ENCODE data around the gene BATF2.
A peak's percentile ranks its signal among the peaks of the same experiment; 100 is the strongest.

The BATF2 gene, protein sequence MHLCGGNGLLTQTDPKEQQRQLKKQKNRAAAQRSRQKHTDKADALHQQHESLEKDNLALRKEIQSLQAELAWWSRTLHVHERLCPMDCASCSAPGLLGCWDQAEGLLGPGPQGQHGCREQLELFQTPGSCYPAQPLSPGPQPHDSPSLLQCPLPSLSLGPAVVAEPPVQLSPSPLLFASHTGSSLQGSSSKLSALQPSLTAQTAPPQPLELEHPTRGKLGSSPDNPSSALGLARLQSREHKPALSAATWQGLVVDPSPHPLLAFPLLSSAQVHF

DNA sequence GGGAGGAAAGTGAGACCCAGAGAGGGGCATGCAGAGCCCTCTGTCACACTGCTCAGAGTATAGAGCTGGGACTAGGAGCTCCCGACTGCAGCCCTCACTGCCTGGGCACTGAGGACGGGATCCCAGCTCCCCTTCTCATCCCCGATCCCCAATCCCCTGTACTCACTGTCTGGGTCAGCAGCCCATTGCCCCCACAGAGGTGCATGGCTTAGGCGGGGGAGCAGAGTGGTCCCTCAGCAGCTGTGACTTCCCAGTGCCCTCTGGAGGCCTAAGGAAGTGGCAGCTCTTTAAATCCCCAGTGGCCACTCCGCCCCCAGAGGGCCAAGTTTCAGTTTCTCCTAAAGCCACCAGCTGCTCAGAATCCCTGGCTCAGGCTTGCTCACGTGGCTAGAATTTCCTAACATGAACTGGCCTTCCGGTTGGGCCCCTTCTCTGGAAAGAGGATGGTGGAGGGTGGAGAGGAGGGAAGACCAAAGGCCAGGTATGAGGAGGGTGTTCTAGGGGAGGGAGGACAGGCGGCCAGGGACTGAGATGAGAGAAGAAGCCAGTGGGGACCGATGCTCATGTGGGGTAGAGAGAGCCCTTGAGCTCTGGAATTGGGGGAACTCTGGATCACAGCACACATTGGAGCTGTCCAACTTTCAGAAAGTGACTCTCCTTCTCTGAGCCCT is at the start of gene BATF2:
Gene BATF2, minus strand, starts transcription at position 262 of the 671 bp plus-strand sequence. Its CDS starts 57 bp downstream, at position 205.
- H3K4me3 ChIP-seq (ENCODE audit: low read depth, low read length), result peak within 1 kb of the TSS; percentile 45
- TF ChIP-seq, protein P1, sequence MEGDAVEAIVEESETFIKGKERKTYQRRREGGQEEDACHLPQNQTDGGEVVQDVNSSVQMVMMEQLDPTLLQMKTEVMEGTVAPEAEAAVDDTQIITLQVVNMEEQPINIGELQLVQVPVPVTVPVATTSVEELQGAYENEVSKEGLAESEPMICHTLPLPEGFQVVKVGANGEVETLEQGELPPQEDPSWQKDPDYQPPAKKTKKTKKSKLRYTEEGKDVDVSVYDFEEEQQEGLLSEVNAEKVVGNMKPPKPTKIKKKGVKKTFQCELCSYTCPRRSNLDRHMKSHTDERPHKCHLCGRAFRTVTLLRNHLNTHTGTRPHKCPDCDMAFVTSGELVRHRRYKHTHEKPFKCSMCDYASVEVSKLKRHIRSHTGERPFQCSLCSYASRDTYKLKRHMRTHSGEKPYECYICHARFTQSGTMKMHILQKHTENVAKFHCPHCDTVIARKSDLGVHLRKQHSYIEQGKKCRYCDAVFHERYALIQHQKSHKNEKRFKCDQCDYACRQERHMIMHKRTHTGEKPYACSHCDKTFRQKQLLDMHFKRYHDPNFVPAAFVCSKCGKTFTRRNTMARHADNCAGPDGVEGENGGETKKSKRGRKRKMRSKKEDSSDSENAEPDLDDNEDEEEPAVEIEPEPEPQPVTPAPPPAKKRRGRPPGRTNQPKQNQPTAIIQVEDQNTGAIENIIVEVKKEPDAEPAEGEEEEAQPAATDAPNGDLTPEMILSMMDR (conservative IDR thresholded peaks at IDR 0.05; ENCODE audit: low read depth, low read length), result peak; percentile 58
- peak; percentile 72 for DNase-seq (ENCODE audit: low read depth)

DNA sequence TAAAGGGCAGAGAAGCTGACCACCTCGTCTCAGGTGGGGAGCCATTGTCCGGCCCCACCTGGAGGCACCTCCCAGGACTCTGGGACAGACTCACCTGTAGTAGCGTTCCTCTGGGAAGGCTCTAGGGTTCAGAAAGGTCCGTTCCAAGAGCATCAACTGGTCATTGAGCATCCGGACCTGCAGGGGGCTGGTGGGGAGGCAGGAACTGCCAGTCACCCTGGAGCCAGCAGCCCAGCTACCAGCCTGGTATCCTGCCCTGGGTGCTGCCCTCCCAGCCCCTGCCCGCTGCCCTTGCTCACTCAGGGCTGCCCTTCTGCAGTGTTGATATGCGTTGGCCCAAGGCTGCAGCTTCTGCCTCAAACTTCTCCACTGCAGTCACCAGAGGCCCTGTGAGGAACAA is 49.0 kb upstream of the BATF2 start:
- no peak overlapping the region for H3K4me3 ChIP-seq (ENCODE audit: low read depth, low read length)
- DNase-seq (ENCODE audit: low read depth), result no peak
- TF ChIP-seq, protein P1 (conservative IDR thresholded peaks at IDR 0.05; ENCODE audit: low read depth, low read length), result no peak

DNA sequence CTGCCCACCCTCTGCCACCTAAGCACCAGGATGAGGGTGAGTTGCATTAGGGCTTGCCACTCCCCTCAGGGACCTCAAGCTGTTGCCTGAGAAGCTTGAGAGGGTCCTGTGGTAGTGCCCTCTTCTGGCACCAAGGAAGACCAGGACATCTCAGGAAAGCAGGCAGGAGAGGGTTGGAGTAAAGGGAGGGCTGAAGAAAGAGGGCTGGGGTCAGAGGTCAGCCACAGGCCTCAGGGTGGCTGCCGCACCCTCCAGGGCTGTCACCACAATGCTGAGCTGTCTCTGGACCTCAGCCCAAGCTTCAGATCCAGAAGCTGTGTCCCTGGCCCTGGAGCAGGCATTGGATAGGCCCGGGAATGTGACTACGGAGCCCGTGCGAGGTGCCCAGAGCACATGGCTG is 48.3 kb upstream of the BATF2 start:
- H3K4me3 ChIP-seq (ENCODE audit: low read depth, low read length), result no peak overlapping the region
- DNase-seq (ENCODE audit: low read depth), result no peak
- TF ChIP-seq, protein P1 (conservative IDR thresholded peaks at IDR 0.05; ENCODE audit: low read depth, low read length), result no peak

DNA sequence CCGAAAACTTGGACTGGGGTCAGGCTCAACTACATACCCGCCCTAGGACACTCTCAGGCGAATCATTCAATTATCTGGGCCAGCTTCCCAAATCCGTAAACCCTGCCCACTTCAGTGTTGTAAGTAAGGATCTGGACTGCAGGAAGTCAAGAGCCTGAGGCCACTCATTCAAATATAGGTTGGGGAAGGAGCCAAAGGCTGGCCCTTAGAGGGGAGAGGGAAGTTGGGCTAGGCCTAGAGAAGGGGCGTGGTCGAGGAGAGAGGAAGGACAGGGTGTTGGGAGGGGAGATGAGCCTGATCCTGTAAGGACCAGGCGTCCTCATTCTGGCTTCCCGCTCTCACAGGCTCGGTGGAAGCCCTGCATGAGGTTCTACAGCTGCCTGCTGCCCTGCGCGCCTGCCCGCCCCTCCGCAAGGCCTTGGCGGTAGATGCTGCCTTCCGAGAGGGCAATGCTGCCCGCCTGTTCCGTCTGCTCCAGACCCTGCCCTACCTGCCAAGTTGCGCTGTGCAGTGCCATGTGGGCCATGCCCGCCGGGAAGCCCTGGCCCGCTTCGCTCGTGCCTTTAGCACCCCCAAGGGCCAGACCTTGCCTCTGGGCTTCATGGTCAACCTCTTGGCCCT is 47.2 kb upstream of the BATF2 start:
- no peak overlapping the region for H3K4me3 ChIP-seq (ENCODE audit: low read depth, low read length)
- TF ChIP-seq, protein P1 (conservative IDR thresholded peaks at IDR 0.05; ENCODE audit: low read depth, low read length), result no peak
- DNase-seq (ENCODE audit: low read depth), result no peak

DNA sequence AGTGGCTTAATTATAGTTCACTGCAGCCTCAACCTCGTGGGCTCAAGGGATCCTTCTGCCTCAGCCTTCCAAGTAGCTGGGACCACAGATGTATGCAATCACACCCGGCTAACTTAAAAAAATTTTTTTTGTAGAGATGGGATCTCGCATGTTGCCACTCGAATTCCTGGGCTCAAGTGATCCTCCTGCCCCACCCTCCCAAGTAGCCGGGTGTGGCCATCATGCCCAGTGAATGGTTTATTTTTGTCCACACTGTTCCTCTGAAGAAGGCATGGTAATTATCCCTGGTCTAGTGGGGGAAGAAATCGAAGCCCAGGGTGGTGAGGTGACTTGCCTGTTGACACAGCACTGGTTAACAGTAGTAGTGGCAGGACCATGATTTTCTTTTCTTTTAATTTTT is 46.1 kb upstream of the BATF2 start:
- H3K4me3 ChIP-seq (ENCODE audit: low read depth, low read length), result no peak overlapping the region
- TF ChIP-seq, protein P1 (conservative IDR thresholded peaks at IDR 0.05; ENCODE audit: low read depth, low read length), result no peak
- DNase-seq (ENCODE audit: low read depth), result no peak

DNA sequence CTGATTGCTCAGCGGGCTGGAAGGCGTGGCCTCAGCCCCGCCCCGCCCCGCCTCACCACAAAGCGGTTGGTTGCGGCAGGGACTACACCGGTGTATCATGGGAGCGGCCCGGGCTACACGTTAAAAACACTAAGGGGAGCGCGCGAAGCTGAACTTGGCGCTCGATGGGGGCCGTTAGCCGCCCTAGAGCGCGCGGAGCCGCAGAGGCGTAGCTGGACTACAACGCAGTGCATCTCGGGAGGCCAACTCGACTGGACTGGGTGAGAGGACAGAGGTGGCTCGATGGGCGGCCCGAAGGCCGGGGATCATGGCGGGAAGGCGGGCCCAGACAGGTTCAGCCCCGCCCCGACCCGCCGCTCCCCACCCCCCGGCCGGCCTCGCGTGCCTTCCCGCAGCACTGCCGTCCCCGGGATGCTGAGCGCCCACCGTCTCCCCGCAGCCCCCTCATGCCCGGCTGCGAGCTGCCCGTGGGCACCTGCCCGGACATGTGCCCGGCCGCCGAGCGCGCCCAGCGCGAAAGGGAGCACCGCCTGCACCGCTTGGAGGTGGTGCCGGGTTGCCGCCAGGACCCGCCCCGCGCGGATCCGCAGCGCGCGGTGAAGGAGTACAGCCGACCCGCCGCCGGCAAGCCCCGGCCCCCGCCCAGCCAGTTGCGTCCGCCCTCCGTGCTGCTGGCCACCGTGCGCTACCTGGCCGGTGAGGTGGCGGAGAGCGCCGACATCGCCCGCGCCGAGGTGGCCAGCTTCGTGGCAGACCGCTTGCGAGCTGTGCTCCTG is 44.3 kb upstream of the BATF2 start, which contains the start of gene SAC3D1:
Gene SAC3D1, plus strand, starts transcription at position 364 of the 776 bp plus-strand sequence. Its CDS starts 83 bp downstream, at position 447.
- TF ChIP-seq, protein P1 (conservative IDR thresholded peaks at IDR 0.05; ENCODE audit: low read depth, low read length), result no peak
- H3K4me3 ChIP-seq (ENCODE audit: low read depth, low read length), result peak within 1 kb of the TSS; percentile 80
- peak; percentile 94 for DNase-seq (ENCODE audit: low read depth)

All from choroid plexus epithelial cell (primary cell).